ENCODE results near the gene EIPR1. TPM values are rescaled to one million over a fixed set of nuclear protein-coding genes. Genes with fewer than 3 reads are reported as not detected.
A peak's percentile ranks its signal among the peaks of the same experiment; 100 is the strongest.

EIPR1 gene
- total RNA-seq, 4 donors from 2014 or later, result 24.9 to 46.2 (median 36.3) TPM

DNA sequence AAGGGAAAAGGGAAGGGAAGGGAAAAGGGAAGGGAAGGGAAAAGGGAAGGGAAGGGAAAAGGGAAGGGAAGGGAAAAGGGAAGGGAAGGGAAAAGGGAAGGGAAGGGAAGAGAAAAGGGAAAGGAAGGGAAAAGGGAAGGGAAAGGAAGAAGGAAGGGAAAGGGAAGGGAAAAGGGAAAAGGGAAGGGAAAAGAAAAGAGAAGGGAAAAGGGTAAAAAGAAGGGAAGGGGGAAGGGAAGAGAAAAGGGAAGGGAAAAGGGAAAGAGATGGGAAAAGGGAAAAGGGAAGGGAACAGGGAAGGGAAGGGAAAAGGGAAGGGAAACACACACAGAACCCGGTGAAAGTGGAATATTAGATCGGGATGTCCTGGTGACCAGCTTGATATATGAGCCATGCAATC lies 40.8 kb downstream of the EIPR1 start:
- Histone ChIP-seq H3K4me1 (peaks cover 0 to 6% (median 0%) of the 10 kb centered on the region in 4 donors), H3K27ac (no peak overlapping the region), H3K4me3 (no peak overlapping the region), H3K36me3 (peaks cover 0 to 33% (median 0%) of the 10 kb centered on the region in 3 donors), H3K9me3 (no peaks in the 10 kb centered on the region), H3K27me3 (no peaks in the 10 kb centered on the region)
- no peak for DNase-seq (ENCODE audit: low spot score in 2 of 2)
- 93 to 98% methylated on average over 2 of the region's 2 CpGs for WGBS, 2 donors
- TF ChIP-seq POLR2A (IDR thresholded peaks at IDR 0.05) (no peak), EP300 (IDR thresholded peaks at IDR 0.05) (no peak)
- TF ChIP-seq, protein P1, sequence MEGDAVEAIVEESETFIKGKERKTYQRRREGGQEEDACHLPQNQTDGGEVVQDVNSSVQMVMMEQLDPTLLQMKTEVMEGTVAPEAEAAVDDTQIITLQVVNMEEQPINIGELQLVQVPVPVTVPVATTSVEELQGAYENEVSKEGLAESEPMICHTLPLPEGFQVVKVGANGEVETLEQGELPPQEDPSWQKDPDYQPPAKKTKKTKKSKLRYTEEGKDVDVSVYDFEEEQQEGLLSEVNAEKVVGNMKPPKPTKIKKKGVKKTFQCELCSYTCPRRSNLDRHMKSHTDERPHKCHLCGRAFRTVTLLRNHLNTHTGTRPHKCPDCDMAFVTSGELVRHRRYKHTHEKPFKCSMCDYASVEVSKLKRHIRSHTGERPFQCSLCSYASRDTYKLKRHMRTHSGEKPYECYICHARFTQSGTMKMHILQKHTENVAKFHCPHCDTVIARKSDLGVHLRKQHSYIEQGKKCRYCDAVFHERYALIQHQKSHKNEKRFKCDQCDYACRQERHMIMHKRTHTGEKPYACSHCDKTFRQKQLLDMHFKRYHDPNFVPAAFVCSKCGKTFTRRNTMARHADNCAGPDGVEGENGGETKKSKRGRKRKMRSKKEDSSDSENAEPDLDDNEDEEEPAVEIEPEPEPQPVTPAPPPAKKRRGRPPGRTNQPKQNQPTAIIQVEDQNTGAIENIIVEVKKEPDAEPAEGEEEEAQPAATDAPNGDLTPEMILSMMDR (IDR thresholded peaks at IDR 0.05), result no peak

DNA sequence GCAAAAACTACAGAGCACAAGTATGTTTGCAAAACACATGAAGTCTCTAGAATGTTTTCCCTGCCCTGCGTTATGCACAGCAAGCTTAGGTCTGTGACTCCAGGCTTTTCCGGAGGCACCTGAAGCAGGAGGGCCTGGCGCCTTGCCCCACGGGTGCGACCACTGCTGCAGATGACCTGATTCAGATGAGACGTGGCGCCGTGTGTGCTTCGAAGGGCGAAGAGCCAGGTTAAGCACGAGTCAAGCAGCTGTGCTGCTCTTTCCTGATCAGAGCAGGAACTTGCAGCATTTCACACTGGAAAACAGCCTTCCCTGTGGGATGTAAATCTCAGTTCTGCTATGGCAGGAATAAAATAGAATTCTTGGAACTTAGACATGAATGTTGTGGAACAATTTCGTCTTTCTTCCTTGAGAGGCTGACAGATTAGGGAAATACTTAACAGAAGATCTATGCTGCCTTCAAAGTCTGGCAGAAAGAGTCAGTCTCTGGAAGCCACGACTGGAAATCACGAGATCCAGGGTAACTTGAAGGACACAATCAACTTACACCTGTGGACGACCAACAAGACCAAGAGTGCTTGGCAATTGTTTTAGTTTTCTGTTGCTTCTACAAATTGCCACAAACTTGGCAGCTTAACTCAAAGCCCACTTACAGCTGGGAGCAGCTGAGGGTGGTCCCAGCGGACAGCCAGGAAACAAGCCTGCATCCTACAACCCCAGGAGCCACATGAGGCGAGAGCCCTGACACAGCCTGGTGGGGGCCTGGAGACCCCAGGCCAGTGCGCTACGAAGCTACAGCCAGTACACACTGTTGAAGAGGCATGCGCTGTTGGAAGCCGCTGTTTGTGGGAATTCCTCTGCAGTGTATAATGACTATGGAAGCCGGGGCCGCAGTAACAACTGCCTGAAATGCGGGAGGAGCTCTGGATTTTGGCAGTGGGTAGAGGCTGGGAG lies 42.9 kb downstream of the EIPR1 start:
- peaks cover 0 to 43% (median 0%) of the 10 kb centered on the region in 3 donors for H3K36me3 ChIP-seq
- WGBS, 2 donors, result 59 to 65% methylated on average over 24 of the region's 24 CpGs
- H3K27me3 ChIP-seq, result no peaks in the 10 kb centered on the region
- H3K4me3 ChIP-seq, result no peak overlapping the region
- DNase-seq (ENCODE audit: low spot score in 2 of 2), result peak in 1 of 2 donors; percentile 10
- no peaks in the 10 kb centered on the region for H3K9me3 ChIP-seq
- H3K4me1 ChIP-seq, result peaks cover 0 to 6% (median 0%) of the 10 kb centered on the region in 4 donors
- H3K27ac ChIP-seq, result peak overlapping the region in 2 of 4 donors; percentile 60 to 75
- TF ChIP-seq, protein P1 (IDR thresholded peaks at IDR 0.05), result no peak
- TF ChIP-seq POLR2A (IDR thresholded peaks at IDR 0.05), result no peak
- TF ChIP-seq EP300 (IDR thresholded peaks at IDR 0.05), result no peak

DNA sequence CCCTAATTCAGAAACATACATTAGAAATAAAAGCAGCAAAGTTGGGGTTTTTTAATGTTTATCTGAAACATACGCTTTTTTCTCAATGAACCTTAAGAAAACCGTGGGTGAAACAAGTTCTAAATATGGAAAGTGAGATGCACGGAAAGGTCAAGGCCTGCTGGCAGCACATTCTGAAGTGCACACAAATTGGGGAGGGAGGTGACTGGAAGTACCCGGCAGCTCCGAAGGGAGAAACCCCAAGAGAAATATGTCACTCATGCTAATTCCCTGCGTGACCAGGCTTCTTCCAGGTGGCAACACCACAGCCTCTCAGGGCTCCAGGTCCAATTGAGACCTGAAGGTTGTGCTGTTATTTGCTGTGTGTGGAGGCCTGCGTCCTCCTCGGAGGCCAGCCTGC lies 45.5 kb downstream of the EIPR1 start:
- TF ChIP-seq, protein P1 (IDR thresholded peaks at IDR 0.05), result no peak
- TF ChIP-seq POLR2A (IDR thresholded peaks at IDR 0.05) (no peak), EP300 (IDR thresholded peaks at IDR 0.05) (no peak)
- peaks cover 0 to 36% (median 0%) of the 10 kb centered on the region in 3 donors for H3K36me3 ChIP-seq
- no peaks in the 10 kb centered on the region for H3K9me3 ChIP-seq
- peaks cover 0 to 6% (median 0%) of the 10 kb centered on the region in 4 donors for H3K4me1 ChIP-seq
- no peak overlapping the region for H3K4me3 ChIP-seq
- WGBS, 2 donors, result 77 to 82% methylated on average over 8 of the region's 8 CpGs
- no peaks in the 10 kb centered on the region for H3K27me3 ChIP-seq
- no peak for DNase-seq (ENCODE audit: low spot score in 2 of 2)
- no peak overlapping the region for H3K27ac ChIP-seq

DNA sequence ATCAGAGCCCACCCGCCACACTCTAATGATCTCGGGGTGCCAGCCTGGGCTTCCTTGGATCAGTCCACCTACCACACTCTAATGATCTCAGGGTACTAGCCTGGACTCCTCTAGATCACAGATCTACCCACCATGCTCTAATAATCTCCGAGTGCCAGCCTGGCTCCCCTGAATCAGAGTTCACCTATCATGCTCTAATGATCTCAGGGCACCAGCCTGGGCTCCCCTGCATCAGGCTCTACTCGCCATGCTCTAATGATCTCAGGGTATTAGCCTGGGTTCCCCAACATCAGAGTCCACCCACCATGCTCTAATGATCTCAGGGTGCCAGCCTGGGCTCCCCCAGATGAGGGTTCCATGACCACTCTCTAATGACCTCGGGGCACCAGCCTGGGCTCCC lies 48.1 kb downstream of the EIPR1 start:
- H3K4me3 ChIP-seq, result no peak overlapping the region
- peaks cover 0 to 32% (median 0%) of the 10 kb centered on the region in 3 donors for H3K36me3 ChIP-seq
- H3K4me1 ChIP-seq, result no peaks in the 10 kb centered on the region
- H3K27me3 ChIP-seq, result no peaks in the 10 kb centered on the region
- no peaks in the 10 kb centered on the region for H3K9me3 ChIP-seq
- DNase-seq (ENCODE audit: low spot score in 2 of 2), result no peak
- H3K27ac ChIP-seq, result no peak overlapping the region
- 96 to 97% methylated on average over 5 of the region's 5 CpGs for WGBS, 2 donors
- no peak for TF ChIP-seq POLR2A (IDR thresholded peaks at IDR 0.05)
- TF ChIP-seq EP300 (IDR thresholded peaks at IDR 0.05), result no peak
- TF ChIP-seq, protein P1 (IDR thresholded peaks at IDR 0.05), result no peak

GRCh38 chr2:3326871-3327270 lies 50.7 kb downstream of the EIPR1 start:
- TF ChIP-seq POLR2A (IDR thresholded peaks at IDR 0.05) (no peak), EP300 (IDR thresholded peaks at IDR 0.05) (no peak)
- TF ChIP-seq, protein P1 (IDR thresholded peaks at IDR 0.05), result no peak
- no peaks in the 10 kb centered on the region for H3K4me1 ChIP-seq
- H3K4me3 ChIP-seq, result no peak overlapping the region
- WGBS, 2 donors, result 85 to 93% methylated on average over 11 to 15 of the region's 15 CpGs
- no peaks in the 10 kb centered on the region for H3K9me3 ChIP-seq
- H3K27ac ChIP-seq, result no peak overlapping the region
- H3K27me3 ChIP-seq, result no peaks in the 10 kb centered on the region
- DNase-seq (ENCODE audit: low spot score in 2 of 2), result no peak
- peaks cover 0 to 37% (median 0%) of the 10 kb centered on the region in 3 donors for H3K36me3 ChIP-seq
